PFSK-1 (cell line): ENCODE results near the gene HCN4.

Source experiments
- FOXP2 ChIP-seq: optimal IDR thresholded peaks from 2 replicates; pipeline ENCODE3; 2011; ENCODE audit warnings: borderline replicate concordance, control low read depth, inconsistent platforms; ENCODE audit not compliant: insufficient read depth; ENCODE audit errors: extremely low read length, extremely low read depth
- POLR2AphosphoS5 ChIP-seq: IDR thresholded peaks from 2 replicates; pipeline ENCODE4 v1.6.1; 2012; ENCODE audit warnings: low read depth, mild to moderate bottlenecking, control low read depth, low read length, moderate library complexity
- SIN3A ChIP-seq: IDR thresholded peaks from 2 replicates; pipeline ENCODE4 v1.6.1; 2012; ENCODE audit warnings: mild to moderate bottlenecking, low read length, moderate library complexity, borderline replicate concordance; ENCODE audit not compliant: insufficient read depth
- TAF1 ChIP-seq: IDR thresholded peaks from 2 replicates; pipeline ENCODE4 v1.6.1; 2012; ENCODE audit warnings: low read length, control low read depth, borderline replicate concordance; ENCODE audit not compliant: insufficient read depth
- TF ChIP-seq, protein P1 (sequence below), 2 experiments: IDR thresholded peaks; 2 replicates each; pipeline versions ENCODE4 v1.6.1 to v1.8.0; 2011 to 2012; ENCODE audit warnings: low read depth in 2 of 2, low read length in 2 of 2, control low read depth in 1 of 2, inconsistent platforms in 1 of 2, mild to moderate bottlenecking in 1 of 2, moderate library complexity in 1 of 2; ENCODE audit not compliant: insufficient read depth in 1 of 2

HCN4 gene

DNA sequence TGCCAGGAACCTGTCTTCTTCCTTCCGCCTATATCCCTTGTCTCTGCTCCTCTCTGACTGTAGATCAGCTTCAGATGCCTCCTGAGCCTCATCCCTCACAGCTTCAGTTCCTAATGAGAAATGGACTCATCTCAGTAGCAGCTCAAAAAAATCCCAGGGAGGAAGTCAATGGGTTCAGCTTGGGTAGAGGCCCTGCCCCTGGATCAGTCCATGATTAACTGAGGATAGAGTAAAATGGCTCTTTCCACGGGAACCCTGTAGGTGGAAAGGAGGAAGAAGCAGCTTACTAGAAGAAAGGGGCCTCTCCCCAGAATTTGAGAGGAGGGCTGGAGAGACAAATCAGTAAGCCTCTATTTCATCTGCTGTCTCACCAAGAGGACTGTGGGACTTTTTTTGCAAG, 26.9 kb upstream of the HCN4 start:
- no peak for TF ChIP-seq SIN3A
- TF ChIP-seq POLR2AphosphoS5 = no peak
- TF ChIP-seq TAF1 = no peak
- TF ChIP-seq, protein P1, sequence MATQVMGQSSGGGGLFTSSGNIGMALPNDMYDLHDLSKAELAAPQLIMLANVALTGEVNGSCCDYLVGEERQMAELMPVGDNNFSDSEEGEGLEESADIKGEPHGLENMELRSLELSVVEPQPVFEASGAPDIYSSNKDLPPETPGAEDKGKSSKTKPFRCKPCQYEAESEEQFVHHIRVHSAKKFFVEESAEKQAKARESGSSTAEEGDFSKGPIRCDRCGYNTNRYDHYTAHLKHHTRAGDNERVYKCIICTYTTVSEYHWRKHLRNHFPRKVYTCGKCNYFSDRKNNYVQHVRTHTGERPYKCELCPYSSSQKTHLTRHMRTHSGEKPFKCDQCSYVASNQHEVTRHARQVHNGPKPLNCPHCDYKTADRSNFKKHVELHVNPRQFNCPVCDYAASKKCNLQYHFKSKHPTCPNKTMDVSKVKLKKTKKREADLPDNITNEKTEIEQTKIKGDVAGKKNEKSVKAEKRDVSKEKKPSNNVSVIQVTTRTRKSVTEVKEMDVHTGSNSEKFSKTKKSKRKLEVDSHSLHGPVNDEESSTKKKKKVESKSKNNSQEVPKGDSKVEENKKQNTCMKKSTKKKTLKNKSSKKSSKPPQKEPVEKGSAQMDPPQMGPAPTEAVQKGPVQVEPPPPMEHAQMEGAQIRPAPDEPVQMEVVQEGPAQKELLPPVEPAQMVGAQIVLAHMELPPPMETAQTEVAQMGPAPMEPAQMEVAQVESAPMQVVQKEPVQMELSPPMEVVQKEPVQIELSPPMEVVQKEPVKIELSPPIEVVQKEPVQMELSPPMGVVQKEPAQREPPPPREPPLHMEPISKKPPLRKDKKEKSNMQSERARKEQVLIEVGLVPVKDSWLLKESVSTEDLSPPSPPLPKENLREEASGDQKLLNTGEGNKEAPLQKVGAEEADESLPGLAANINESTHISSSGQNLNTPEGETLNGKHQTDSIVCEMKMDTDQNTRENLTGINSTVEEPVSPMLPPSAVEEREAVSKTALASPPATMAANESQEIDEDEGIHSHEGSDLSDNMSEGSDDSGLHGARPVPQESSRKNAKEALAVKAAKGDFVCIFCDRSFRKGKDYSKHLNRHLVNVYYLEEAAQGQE (IDR thresholded peaks at IDR 0.05; ENCODE audit: insufficient read depth in 1 of 2, low read depth in 2 of 2, low read length in 2 of 2) = no peak
- no peak for TF ChIP-seq FOXP2

DNA sequence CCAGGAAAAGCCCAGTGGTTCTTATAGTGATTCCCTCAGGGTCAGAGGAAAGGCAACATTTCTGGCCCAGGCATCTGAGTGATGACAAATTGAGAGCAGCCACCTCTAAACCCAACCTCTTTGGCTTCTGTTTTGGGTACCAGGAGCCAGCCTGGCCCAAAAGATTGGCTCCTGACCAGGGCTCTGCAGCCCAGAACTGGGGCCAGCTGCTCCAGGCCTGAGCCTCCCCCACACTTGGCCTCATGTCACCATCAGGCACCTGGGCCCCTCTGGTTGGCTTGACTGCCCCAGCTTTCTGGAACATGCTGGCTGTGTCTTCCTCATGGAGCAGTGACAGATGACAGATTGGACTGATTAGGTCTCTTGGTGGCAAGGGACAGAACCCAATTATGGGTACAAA, 26.0 kb upstream of the HCN4 start:
- TF ChIP-seq FOXP2 = no peak
- no peak for TF ChIP-seq SIN3A
- TF ChIP-seq, protein P1 (IDR thresholded peaks at IDR 0.05; ENCODE audit: insufficient read depth in 1 of 2, low read depth in 2 of 2, low read length in 2 of 2) = no peak
- no peak for TF ChIP-seq POLR2AphosphoS5
- no peak for TF ChIP-seq TAF1

DNA sequence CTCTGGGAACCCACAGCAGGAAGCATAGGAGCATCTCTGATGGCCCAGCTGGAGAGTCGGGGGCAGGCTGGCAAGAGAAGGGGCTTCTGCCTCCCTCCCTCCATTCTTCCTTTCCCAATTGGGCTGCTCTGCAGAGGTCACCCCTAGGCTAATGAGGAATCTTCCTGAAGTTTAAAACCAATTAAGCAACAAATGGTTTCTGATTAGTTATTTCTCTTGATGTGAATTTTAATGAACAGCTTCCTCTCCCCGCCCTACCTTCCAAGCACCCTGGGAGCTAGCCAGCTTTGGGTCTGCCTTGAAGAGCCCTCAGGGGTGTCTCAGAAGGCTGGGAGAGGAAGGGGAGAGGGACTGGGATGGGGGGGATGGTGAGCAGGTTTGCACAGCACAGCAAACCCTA, 24.6 kb upstream of the HCN4 start:
- no peak for TF ChIP-seq SIN3A
- TF ChIP-seq, protein P1 (IDR thresholded peaks at IDR 0.05; ENCODE audit: insufficient read depth in 1 of 2, low read depth in 2 of 2, low read length in 2 of 2) = no peak
- no peak for TF ChIP-seq FOXP2
- no peak for TF ChIP-seq TAF1
- TF ChIP-seq POLR2AphosphoS5 = no peak

DNA sequence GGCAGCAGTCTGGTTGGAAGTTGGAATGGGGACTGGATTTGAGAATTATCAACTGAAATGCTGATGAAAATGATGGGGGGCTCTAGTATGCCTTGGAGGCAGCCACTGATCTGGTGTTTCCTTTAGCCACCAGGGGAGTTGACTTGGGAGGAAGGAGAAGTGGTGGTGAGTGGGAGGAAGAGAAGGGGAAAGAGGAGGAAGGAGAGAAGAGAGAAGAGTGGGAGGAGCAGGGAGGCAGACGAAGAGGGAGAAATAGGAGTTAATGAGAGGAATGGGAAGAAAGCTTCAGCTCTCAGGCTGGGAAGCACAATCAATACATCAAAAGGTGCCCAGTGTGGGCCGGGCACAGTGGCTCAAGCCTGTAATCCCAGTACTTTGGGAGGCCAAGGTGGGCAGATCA, 23.3 kb upstream of the HCN4 start:
- TF ChIP-seq TAF1 (no peak), SIN3A (no peak), FOXP2 (no peak), POLR2AphosphoS5 (no peak)
- TF ChIP-seq, protein P1 (IDR thresholded peaks at IDR 0.05; ENCODE audit: insufficient read depth in 1 of 2, low read depth in 2 of 2, low read length in 2 of 2) = no peak
